CD4-positive, alpha-beta T cell (primary cell): ENCODE data around the gene TTC28. TPM values are rescaled to one million over a fixed set of nuclear protein-coding genes. Genes with fewer than 3 reads are reported as not detected.
"Not testable (repeated sequence)": the region's sequence is repeated elsewhere in the genome, so short reads cannot be mapped to it uniquely, and the experiment has no call there.

Experiments
- ATAC-seq: fragments of 200-7000 bp; cut with Tn5 transposase; one replicate; pipeline ENCODE4 v1.10.0; 2022; ENCODE audit warnings: mild to moderate bottlenecking; ENCODE audit not compliant: poor library complexity
- CTCF ChIA-PET: fragments of 350-600 bp; sonication (Branson Sonifier 250); formaldehyde crosslinking; loops from one replicate; lab custom pipeline; 2021; ENCODE audit warnings: antibody characterized with exemption, inconsistent platforms; lab: Charles Lee
- POLR2A ChIA-PET: fragments of 350-600 bp; sonication (Branson Sonifier 250); formaldehyde crosslinking; loops from one replicate; lab custom pipeline; 2021; ENCODE audit warnings: antibody characterized with exemption, inconsistent platforms; lab: Charles Lee
- DNase-seq, 14 experiments: peaks; one replicate each; pipeline ENCODE4 v3.0.0-alpha.2; 2013 to 2020; ENCODE audit warnings: mixed read lengths in 2 of 14
- H3K27ac ChIP-seq, 2 donors: one replicate each; pipeline versions ENCODE4 v1.5.1 to v1.7.0; 2013; ENCODE audit warnings: low read length in 2 of 2, low read depth in 1 of 2, mild to moderate bottlenecking in 1 of 2
- H3K27me3 ChIP-seq, 2 experiments: 1 replicate in 1 of 2; 2 replicates in 1 of 2; pipeline versions ENCODE4 v1.6.1 to v1.7.0; 2013; ENCODE audit warnings: low read length in 2 of 2, control low read depth in 1 of 2, mild to moderate bottlenecking in 1 of 2, moderate library complexity in 1 of 2; ENCODE audit not compliant: insufficient read depth in 2 of 2, control insufficient read depth in 1 of 2
- H3K36me3 ChIP-seq: one replicate; pipeline ENCODE4 v1.6.1; 2013; ENCODE audit warnings: low read length, control low read depth; ENCODE audit not compliant: insufficient read depth
- H3K4me1 ChIP-seq: one replicate; pipeline ENCODE4 v1.6.1; 2013; ENCODE audit warnings: low read length, control low read depth; ENCODE audit not compliant: insufficient read depth
- H3K4me3 ChIP-seq: one replicate; pipeline ENCODE4 v1.5.1; 2013; ENCODE audit warnings: mild to moderate bottlenecking, low read length, moderate library complexity
- H3K9me3 ChIP-seq, 2 experiments: 1 replicate in 1 of 2; 2 replicates in 1 of 2; pipeline versions ENCODE4 v1.6.1 to v1.7.0; 2013; ENCODE audit warnings: low read length in 2 of 2, mild to moderate bottlenecking in 2 of 2, control low read depth in 1 of 2, moderate library complexity in 1 of 2; ENCODE audit not compliant: control insufficient read depth in 1 of 2, insufficient read depth in 1 of 2
- H3K27ac Mint-ChIP-seq: one replicate; pipeline ENCODE4 v1.8.0; 2020; ENCODE audit warnings: mixed read lengths
- H3K27me3 Mint-ChIP-seq: one replicate; pipeline ENCODE4 v1.8.0; 2021; ENCODE audit warnings: mixed read lengths
- H3K36me3 Mint-ChIP-seq: one replicate; pipeline ENCODE4 v1.8.0; 2021; ENCODE audit warnings: low read depth, mixed read lengths
- H3K4me1 Mint-ChIP-seq: one replicate; pipeline ENCODE4 v1.8.0; 2021; ENCODE audit warnings: low read depth, mixed read lengths
- H3K4me3 Mint-ChIP-seq: one replicate; pipeline ENCODE4 v1.8.0; 2020; ENCODE audit warnings: mild to moderate bottlenecking, mixed read lengths
- H3K9me3 Mint-ChIP-seq: one replicate; pipeline ENCODE4 v1.8.0; 2020; ENCODE audit warnings: mixed read lengths
- CTCF ChIP-seq: fragments of 200-600 bp; IDR thresholded peaks from one replicate; pipeline ENCODE4 v1.8.0; 2022; ENCODE audit warnings: antibody characterized with exemption, mild to moderate bottlenecking
- intact Hi-C, 2 experiments: fragments of 100-400 bp; cut with DNase I in 1 of 2; cut with micrococcal nuclease in 1 of 2; formaldehyde crosslinking; loops; one replicate each; pipeline versions ENCODE4 v1.15.1 to v1.9.0; 2023 to 2025; cut with DNase I, micrococcal nuclease
- total RNA-seq, 174 experiments: library from RNA in 2 of 174; stranded (reverse) in 2 of 174; gene quantifications; one replicate each; pipeline ENCODE4 v1.2.3 and lab custom pipeline; 2021 to 2026

The TTC28 gene
- total RNA-seq, 2 experiments from 2014 or later = 4.6 to 5.7 TPM

- Histone ChIP-seq H3K27ac (no peak overlapping the region), H3K27me3 (peaks cover 0 to 7% of the 10 kb centered on the region in 2 experiments), H3K9me3 (no peaks in the 10 kb centered on the region), H3K36me3 (no peaks in the 10 kb centered on the region), H3K4me1 (no peaks in the 10 kb centered on the region), H3K4me3 (no peak overlapping the region)
- Mint-ChIP-seq H3K9me3 (no peaks in the 10 kb centered on the region), H3K36me3 (no peaks in the 10 kb centered on the region), H3K27me3 (peaks cover 32% of the 10 kb centered on the region), H3K4me1 (no peaks in the 10 kb centered on the region), H3K27ac (no peak overlapping the region), H3K4me3 (no peak overlapping the region)
- ATAC-seq (no peak), DNase-seq (no peak)
- CTCF ChIA-PET = no interaction called here
- intact Hi-C loops = no loop called here
- no peak for TF ChIP-seq CTCF
- POLR2A ChIA-PET = no interaction called here
Observed at GRCh38 chr22:28574159-28574788, 105.4 kb downstream of the TTC28 start.

GRCh38 chr22:28570696-28571373 lies 108.8 kb downstream of the TTC28 start:
- Mint-ChIP-seq H3K4me3 (no peak overlapping the region), H3K9me3 (no peaks in the 10 kb centered on the region), H3K4me1 (no peaks in the 10 kb centered on the region), H3K27ac (no peak overlapping the region), H3K27me3 (peaks cover 17% of the 10 kb centered on the region), H3K36me3 (no peaks in the 10 kb centered on the region)
- H3K27ac ChIP-seq = no peak overlapping the region
- peaks cover 0 to 3% of the 10 kb centered on the region in 2 experiments for H3K27me3 ChIP-seq
- H3K36me3 ChIP-seq = no peaks in the 10 kb centered on the region
- no peak overlapping the region for H3K4me3 ChIP-seq
- POLR2A ChIA-PET = no interaction called here
- DNase-seq (no peak), ATAC-seq (no peak)
- CTCF ChIA-PET = no interaction called here
- H3K4me1 ChIP-seq = no peaks in the 10 kb centered on the region
- TF ChIP-seq CTCF = no peak
- intact Hi-C loops = no loop called here
- no peaks in the 10 kb centered on the region for H3K9me3 ChIP-seq

GRCh38 chr22:28568974-28569373 lies 110.7 kb downstream of the TTC28 start:
- intact Hi-C loops, H3K36me3 Mint-ChIP-seq, ATAC-seq, H3K4me1 Mint-ChIP-seq, H3K36me3 ChIP-seq, H3K4me1 ChIP-seq, H3K4me3 ChIP-seq, H3K9me3 Mint-ChIP-seq, H3K4me3 Mint-ChIP-seq, CTCF ChIA-PET, H3K27me3 ChIP-seq, H3K9me3 ChIP-seq, POLR2A ChIA-PET, DNase-seq, H3K27ac Mint-ChIP-seq, H3K27ac ChIP-seq: not testable (repeated sequence)
- H3K27me3 Mint-ChIP-seq = peaks cover 11% of the 10 kb centered on the region
